Activated CD4-positive, CD25-positive, alpha-beta regulatory T cell treated with anti-CD3 and anti-CD28 coated beads, Interleukin-2, amount 50 U/mL, for 24 hours (primary cell): ENCODE data around the gene ZCCHC2.

Experiments
- ATAC-seq, 2 donors: fragments of 150-1000 bp; cut with Tn5 transposase; one replicate each; pipeline ENCODE4 v1.10.0; 2021; ENCODE audit warnings: mild to moderate bottlenecking in 1 of 2, moderate library complexity in 1 of 2

Gene ZCCHC2

GRCh38 chr18:62610701-62611411, 88.0 kb downstream of the ZCCHC2 start:
- ATAC-seq: no peak

GRCh38 chr18:62611453-62612288, 88.8 kb downstream of the ZCCHC2 start:
- ATAC-seq: no peak

- no peak for ATAC-seq
Observed at GRCh38 chr18:62612289-62612645, 89.4 kb downstream of the ZCCHC2 start.

GRCh38 chr18:62612776-62613175, 90.0 kb downstream of the ZCCHC2 start:
- ATAC-seq: peak in 1 of 2 donors; percentile 64

- no peak for ATAC-seq
Observed at GRCh38 chr18:62614494-62614893, 91.7 kb downstream of the ZCCHC2 start.

GRCh38 chr18:62616331-62616805, 93.5 kb downstream of the ZCCHC2 start:
- no peak for ATAC-seq

GRCh38 chr18:62617793-62618591, 95.2 kb downstream of the ZCCHC2 start:
- no peak for ATAC-seq

- ATAC-seq: no peak
Observed at GRCh38 chr18:62618735-62619134, 95.9 kb downstream of the ZCCHC2 start.

- ATAC-seq: no peak
Observed at GRCh38 chr18:62621546-62621945, 98.7 kb downstream of the ZCCHC2 start.

GRCh38 chr18:62625019-62625418, 102.2 kb downstream of the ZCCHC2 start:
- ATAC-seq: no peak
